Muscle layer of colon (tissue), 2 donors: ENCODE data around the gene LAMP5.

Source experiments
- H3K27ac ChIP-seq: one replicate; pipeline ENCODE4 v1.7.0; 2013; ENCODE audit warnings: low read depth, mild to moderate bottlenecking, low read length, moderate library complexity
- H3K27me3 ChIP-seq, 2 donors: one replicate each; pipeline ENCODE4 v1.7.0; 2013; ENCODE audit warnings: low read length in 2 of 2, mild to moderate bottlenecking in 2 of 2; ENCODE audit not compliant: insufficient read depth in 2 of 2, control insufficient read depth in 1 of 2
- H3K36me3 ChIP-seq: one replicate; pipeline ENCODE4 v1.7.0; 2013; ENCODE audit warnings: mild to moderate bottlenecking, low read length; ENCODE audit not compliant: insufficient read depth
- H3K4me1 ChIP-seq: one replicate; pipeline ENCODE4 v1.7.0; 2013; ENCODE audit warnings: mild to moderate bottlenecking, low read length; ENCODE audit not compliant: insufficient read depth
- H3K4me3 ChIP-seq, 2 donors: one replicate each; pipeline ENCODE4 v1.7.0; 2013; ENCODE audit warnings: low read length in 2 of 2, low read depth in 1 of 2, mild to moderate bottlenecking in 1 of 2, moderate library complexity in 1 of 2
- H3K9ac ChIP-seq: one replicate; pipeline ENCODE4 v1.7.0; 2013; ENCODE audit warnings: low read length
- H3K9me3 ChIP-seq: one replicate; pipeline ENCODE4 v1.7.0; 2013; ENCODE audit warnings: mild to moderate bottlenecking, low read length
- donor health status: abdominal sarcoma.
- donor health status: Adenocarcinoma of cecum.

LAMP5 gene

GRCh38 chr20:9574181-9574580, 59.8 kb downstream of the LAMP5 start:
- no peak overlapping the region for H3K4me3 ChIP-seq

GRCh38 chr20:9574776-9575175, 60.4 kb downstream of the LAMP5 start:
- H3K9ac ChIP-seq: no peak overlapping the region
- no peak overlapping the region for H3K4me3 ChIP-seq
- H3K9me3 ChIP-seq: no peaks in the 10 kb centered on the region
- no peak overlapping the region for H3K27ac ChIP-seq
- no peaks in the 10 kb centered on the region for H3K36me3 ChIP-seq
- no peaks in the 10 kb centered on the region for H3K4me1 ChIP-seq
- no peaks in the 10 kb centered on the region for H3K27me3 ChIP-seq

More at GRCh38 chr20:9574181-9574580, 59.8 kb downstream of the LAMP5 start:
- H3K9ac ChIP-seq: no peak overlapping the region
- no peaks in the 10 kb centered on the region for H3K4me1 ChIP-seq
- no peak overlapping the region for H3K27ac ChIP-seq
- no peaks in the 10 kb centered on the region for H3K36me3 ChIP-seq
- H3K9me3 ChIP-seq: no peaks in the 10 kb centered on the region
- H3K27me3 ChIP-seq: no peaks in the 10 kb centered on the region

GRCh38 chr20:9575836-9576235, 61.4 kb downstream of the LAMP5 start:
- Histone ChIP-seq H3K9me3 (no peaks in the 10 kb centered on the region), H3K27ac (no peak overlapping the region), H3K4me1 (no peaks in the 10 kb centered on the region), H3K9ac (no peak overlapping the region), H3K27me3 (no peaks in the 10 kb centered on the region), H3K36me3 (no peaks in the 10 kb centered on the region), H3K4me3 (no peak overlapping the region)

GRCh38 chr20:9576695-9577094, 62.3 kb downstream of the LAMP5 start:
- Histone ChIP-seq H3K4me3 (no peak overlapping the region), H3K36me3 (no peaks in the 10 kb centered on the region), H3K27me3 (no peaks in the 10 kb centered on the region), H3K4me1 (no peaks in the 10 kb centered on the region), H3K9me3 (no peaks in the 10 kb centered on the region), H3K27ac (no peak overlapping the region), H3K9ac (no peak overlapping the region)

GRCh38 chr20:9577397-9577796, 63.0 kb downstream of the LAMP5 start:
- Histone ChIP-seq H3K36me3 (no peaks in the 10 kb centered on the region), H3K9me3 (no peaks in the 10 kb centered on the region), H3K27me3 (no peaks in the 10 kb centered on the region), H3K9ac (no peak overlapping the region), H3K4me1 (no peaks in the 10 kb centered on the region), H3K4me3 (no peak overlapping the region), H3K27ac (no peak overlapping the region)

GRCh38 chr20:9578594-9578993, 64.2 kb downstream of the LAMP5 start:
- Histone ChIP-seq H3K4me3 (no peak overlapping the region), H3K9me3 (no peaks in the 10 kb centered on the region), H3K27ac (no peak overlapping the region), H3K9ac (no peak overlapping the region), H3K27me3 (no peaks in the 10 kb centered on the region), H3K4me1 (no peaks in the 10 kb centered on the region), H3K36me3 (no peaks in the 10 kb centered on the region)
